Mucosa of descending colon (tissue), 3 donors: Measurements from ENCODE around the gene FARP1. TPM values are rescaled to one million over a fixed set of nuclear protein-coding genes. Genes with fewer than 3 reads are reported as not detected.

Source experiments
- ATAC-seq: fragments of 200-7000 bp; cut with Tn5 transposase; one replicate; pipeline ENCODE4 v1.9.1; 2020; ENCODE audit warnings: mild to moderate bottlenecking, moderate library complexity
- DNase-seq, 3 donors: peaks; one replicate each; pipeline ENCODE4 v3.0.0-alpha.2; 2020
- H3K36me3 ChIP-seq: fragments of 200-600 bp; one replicate; pipeline ENCODE4 v1.8.0; 2021; ENCODE audit warnings: low read depth, mild to moderate bottlenecking
- H3K4me1 ChIP-seq: fragments of 200-600 bp; one replicate; pipeline ENCODE4 v1.8.0; 2021; ENCODE audit warnings: low read depth, mild to moderate bottlenecking
- H3K4me3 ChIP-seq: fragments of 200-600 bp; one replicate; pipeline ENCODE4 v1.8.0; 2021; ENCODE audit warnings: mild to moderate bottlenecking
- H3K9me3 ChIP-seq: fragments of 200-600 bp; one replicate; pipeline ENCODE4 v1.8.0; 2021; ENCODE audit warnings: mild to moderate bottlenecking
- CTCF ChIP-seq: fragments of 200-600 bp; IDR thresholded peaks from one replicate; pipeline ENCODE4 v1.8.0; 2022; ENCODE audit warnings: antibody characterized with exemption, mild to moderate bottlenecking
- intact Hi-C, 2 donors: fragments of 100-400 bp; cut with DNase I in 1 of 2; cut with micrococcal nuclease in 1 of 2; formaldehyde crosslinking; loops; one replicate each; pipeline versions ENCODE4 v1.11.0 to v1.11.1; 2022; cut with DNase I, micrococcal nuclease
- total RNA-seq, 3 donors: library from RNA; stranded (reverse); fragmentation: NEBNext Ultra II Directional in 2 of 3; extraction: Animal tissue kit (Norgen Biotek cat#: 25700) in 2 of 3; gene quantifications; one replicate each; pipeline versions ENCODE4 v1.2.1 to v1.2.4, GENCODE V29; 2021 to 2023
- donor health status: DM: no; HTN: no; CAD: no; lungs with moderate emphysema.
- donor health status: DM: no; HTN: no; CAD: no.
- donor health status: DM: no; HTN: yes; CAD: no.

The FARP1 gene
- total RNA-seq, 3 donors from 2014 or later: 44.4 to 111 (median 53.6) TPM

- Histone ChIP-seq H3K4me3 (no peak overlapping the region), H3K9me3 (no peaks in the 10 kb centered on the region), H3K36me3 (no peaks in the 10 kb centered on the region), H3K4me1 (no peaks in the 10 kb centered on the region)
- DNase-seq (no peak), ATAC-seq (no peak)
- TF ChIP-seq CTCF: no peak
- intact Hi-C loops: no loop called here
These were observed 130.4 kb downstream of the FARP1 start for GRCh38 chr13:98273067-98273823.

GRCh38 chr13:98273824-98274742 is 131.2 kb downstream of the FARP1 start:
- ATAC-seq (no peak), DNase-seq (no peak)
- Histone ChIP-seq H3K4me1 (no peaks in the 10 kb centered on the region), H3K4me3 (no peak overlapping the region), H3K36me3 (no peaks in the 10 kb centered on the region), H3K9me3 (no peaks in the 10 kb centered on the region)
- intact Hi-C loops: no loop called here
- TF ChIP-seq CTCF: no peak

- Histone ChIP-seq H3K4me3 (no peak overlapping the region), H3K4me1 (no peaks in the 10 kb centered on the region), H3K9me3 (no peaks in the 10 kb centered on the region), H3K36me3 (no peaks in the 10 kb centered on the region)
- DNase-seq (no peak), ATAC-seq (no peak)
- no peak for TF ChIP-seq CTCF
- intact Hi-C loops: no loop called here
These were observed 132.1 kb downstream of the FARP1 start for GRCh38 chr13:98274921-98275487.

GRCh38 chr13:98275681-98276171 is 132.8 kb downstream of the FARP1 start:
- intact Hi-C loops: no loop called here
- no peak for TF ChIP-seq CTCF
- Histone ChIP-seq H3K36me3 (no peaks in the 10 kb centered on the region), H3K4me1 (no peaks in the 10 kb centered on the region), H3K9me3 (no peaks in the 10 kb centered on the region), H3K4me3 (no peak overlapping the region)
- no peak for DNase-seq
- no peak for ATAC-seq

GRCh38 chr13:98276486-98276885 is 133.6 kb downstream of the FARP1 start:
- ATAC-seq (no peak), DNase-seq (no peak)
- Histone ChIP-seq H3K4me1 (no peaks in the 10 kb centered on the region), H3K9me3 (no peaks in the 10 kb centered on the region), H3K4me3 (no peak overlapping the region), H3K36me3 (no peaks in the 10 kb centered on the region)
- no peak for TF ChIP-seq CTCF
- intact Hi-C loops: no loop called here
